ENCODE results near the gene SLC22A4. TPM values are rescaled to one million over a fixed set of nuclear protein-coding genes. Genes with fewer than 3 reads are reported as not detected.

Gene SLC22A4
- total and polyA plus RNA-seq, 4 donors: 0.25 to 42.2 (median 0.47) TPM

DNA sequence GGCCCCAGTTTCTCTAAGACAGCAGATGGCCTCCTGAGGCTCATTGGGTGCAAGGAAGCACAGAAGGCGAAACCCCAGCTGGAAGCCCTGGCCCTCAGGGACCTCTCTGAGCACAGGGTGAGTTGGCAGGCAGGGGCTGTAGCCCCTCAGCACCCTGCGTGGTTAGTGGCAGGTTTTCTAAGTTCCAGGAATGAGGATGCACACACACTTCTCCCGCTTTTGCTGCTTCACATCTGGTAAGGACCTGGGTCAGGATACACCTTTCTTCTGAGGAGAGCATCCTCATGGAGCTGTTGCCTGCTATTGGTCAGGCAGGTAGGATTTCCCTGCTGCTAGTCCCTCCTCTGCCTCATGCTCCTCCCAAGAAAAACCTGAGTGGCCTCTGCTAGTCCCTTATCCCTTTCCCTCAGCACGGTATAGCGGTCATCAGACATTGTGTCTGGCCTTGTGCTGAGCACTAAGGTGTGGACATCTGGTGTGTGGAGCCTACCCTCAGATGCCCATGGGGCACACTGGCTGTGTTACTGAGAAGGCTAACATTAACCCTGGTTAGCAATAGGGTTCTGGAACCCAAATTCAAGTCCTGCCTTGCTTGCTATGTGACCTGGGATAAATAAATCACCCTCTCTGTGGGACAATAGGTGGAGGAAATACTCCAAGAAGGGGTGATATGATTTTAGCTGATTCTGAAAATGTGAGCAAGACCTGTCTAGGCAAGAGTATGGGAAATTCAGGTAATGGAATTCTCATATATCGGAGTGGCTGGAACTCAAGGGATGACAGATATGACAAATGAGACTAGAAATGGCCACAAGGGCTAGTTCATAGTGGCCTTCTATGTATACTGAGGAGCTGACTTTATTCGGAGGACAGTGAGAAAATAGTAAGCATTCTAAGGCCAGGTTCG lies 1.6 kb downstream of the SLC22A4 start:
- peak overlapping the region; percentile 10 to 23 for H3K27ac ChIP-seq (ENCODE audit: low read depth in 1 of 2, low read length in 2 of 2)
- no peak overlapping the region for H3K9ac ChIP-seq (ENCODE audit: low read depth in 1 of 2, low read length in 2 of 2)
- WGBS: 92% methylated on average over 8 of the region's 8 CpGs

More for the DNA sequence above, 1.6 kb downstream of the SLC22A4 start:
- peak; percentile 51 for DNase-seq (ENCODE audit: low spot score)
- no peaks in the 10 kb centered on the region for H3K9me3 ChIP-seq (ENCODE audit: control insufficient read depth in 4 of 4, low read length in 3 of 4)
- H3K4me1 ChIP-seq (ENCODE audit: control insufficient read depth in 4 of 4, insufficient read depth in 4 of 4, low read length in 3 of 4): peaks cover 6 to 21% (median 14%) of the 10 kb centered on the region in 4 donors
- no peaks in the 10 kb centered on the region for H3K36me3 ChIP-seq (ENCODE audit: control insufficient read depth in 4 of 4, insufficient read depth in 3 of 4, low read depth in 1 of 4, low read length in 3 of 4)
- H3K27me3 ChIP-seq (ENCODE audit: control insufficient read depth in 4 of 4, insufficient read depth in 4 of 4, low read length in 3 of 4): no peaks in the 10 kb centered on the region
- TF ChIP-seq NR2F2 (IDR thresholded peaks at IDR 0.05) (no peak), RAD21 (IDR thresholded peaks at IDR 0.05) (no peak), HNF4G (IDR thresholded peaks at IDR 0.05) (no peak), RXRA (IDR thresholded peaks at IDR 0.05) (no peak), FOXA2 (IDR thresholded peaks at IDR 0.05) (no peak), SP1 (IDR thresholded peaks at IDR 0.05) (no peak), YY1 (IDR thresholded peaks at IDR 0.05) (no peak), TAF1 (conservative IDR thresholded peaks at IDR 0.05) (no peak), JUND (IDR thresholded peaks at IDR 0.05) (no peak), FOXA1 (IDR thresholded peaks at IDR 0.05) (no peak), GABPA (IDR thresholded peaks at IDR 0.05 in 1 of 2, conservative IDR thresholded peaks at IDR 0.05 in 1 of 2) (no peak), EGR1 (IDR thresholded peaks at IDR 0.05; ENCODE audit: low read depth in 2 of 2) (no peak), HNF4A (conservative IDR thresholded peaks at IDR 0.05) (no peak)
- TF ChIP-seq, protein P1, sequence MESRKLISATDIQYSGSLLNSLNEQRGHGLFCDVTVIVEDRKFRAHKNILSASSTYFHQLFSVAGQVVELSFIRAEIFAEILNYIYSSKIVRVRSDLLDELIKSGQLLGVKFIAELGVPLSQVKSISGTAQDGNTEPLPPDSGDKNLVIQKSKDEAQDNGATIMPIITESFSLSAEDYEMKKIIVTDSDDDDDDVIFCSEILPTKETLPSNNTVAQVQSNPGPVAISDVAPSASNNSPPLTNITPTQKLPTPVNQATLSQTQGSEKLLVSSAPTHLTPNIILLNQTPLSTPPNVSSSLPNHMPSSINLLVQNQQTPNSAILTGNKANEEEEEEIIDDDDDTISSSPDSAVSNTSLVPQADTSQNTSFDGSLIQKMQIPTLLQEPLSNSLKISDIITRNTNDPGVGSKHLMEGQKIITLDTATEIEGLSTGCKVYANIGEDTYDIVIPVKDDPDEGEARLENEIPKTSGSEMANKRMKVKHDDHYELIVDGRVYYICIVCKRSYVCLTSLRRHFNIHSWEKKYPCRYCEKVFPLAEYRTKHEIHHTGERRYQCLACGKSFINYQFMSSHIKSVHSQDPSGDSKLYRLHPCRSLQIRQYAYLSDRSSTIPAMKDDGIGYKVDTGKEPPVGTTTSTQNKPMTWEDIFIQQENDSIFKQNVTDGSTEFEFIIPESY (IDR thresholded peaks at IDR 0.05): no peak
- TF ChIP-seq, protein P2, sequence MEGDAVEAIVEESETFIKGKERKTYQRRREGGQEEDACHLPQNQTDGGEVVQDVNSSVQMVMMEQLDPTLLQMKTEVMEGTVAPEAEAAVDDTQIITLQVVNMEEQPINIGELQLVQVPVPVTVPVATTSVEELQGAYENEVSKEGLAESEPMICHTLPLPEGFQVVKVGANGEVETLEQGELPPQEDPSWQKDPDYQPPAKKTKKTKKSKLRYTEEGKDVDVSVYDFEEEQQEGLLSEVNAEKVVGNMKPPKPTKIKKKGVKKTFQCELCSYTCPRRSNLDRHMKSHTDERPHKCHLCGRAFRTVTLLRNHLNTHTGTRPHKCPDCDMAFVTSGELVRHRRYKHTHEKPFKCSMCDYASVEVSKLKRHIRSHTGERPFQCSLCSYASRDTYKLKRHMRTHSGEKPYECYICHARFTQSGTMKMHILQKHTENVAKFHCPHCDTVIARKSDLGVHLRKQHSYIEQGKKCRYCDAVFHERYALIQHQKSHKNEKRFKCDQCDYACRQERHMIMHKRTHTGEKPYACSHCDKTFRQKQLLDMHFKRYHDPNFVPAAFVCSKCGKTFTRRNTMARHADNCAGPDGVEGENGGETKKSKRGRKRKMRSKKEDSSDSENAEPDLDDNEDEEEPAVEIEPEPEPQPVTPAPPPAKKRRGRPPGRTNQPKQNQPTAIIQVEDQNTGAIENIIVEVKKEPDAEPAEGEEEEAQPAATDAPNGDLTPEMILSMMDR (IDR thresholded peaks at IDR 0.05; ENCODE audit: low read depth, low read length, missing input control): no peak
- TF ChIP-seq, protein P3, sequence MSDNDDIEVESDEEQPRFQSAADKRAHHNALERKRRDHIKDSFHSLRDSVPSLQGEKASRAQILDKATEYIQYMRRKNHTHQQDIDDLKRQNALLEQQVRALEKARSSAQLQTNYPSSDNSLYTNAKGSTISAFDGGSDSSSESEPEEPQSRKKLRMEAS (IDR thresholded peaks at IDR 0.05): no peak
- TF ChIP-seq, protein P4, sequence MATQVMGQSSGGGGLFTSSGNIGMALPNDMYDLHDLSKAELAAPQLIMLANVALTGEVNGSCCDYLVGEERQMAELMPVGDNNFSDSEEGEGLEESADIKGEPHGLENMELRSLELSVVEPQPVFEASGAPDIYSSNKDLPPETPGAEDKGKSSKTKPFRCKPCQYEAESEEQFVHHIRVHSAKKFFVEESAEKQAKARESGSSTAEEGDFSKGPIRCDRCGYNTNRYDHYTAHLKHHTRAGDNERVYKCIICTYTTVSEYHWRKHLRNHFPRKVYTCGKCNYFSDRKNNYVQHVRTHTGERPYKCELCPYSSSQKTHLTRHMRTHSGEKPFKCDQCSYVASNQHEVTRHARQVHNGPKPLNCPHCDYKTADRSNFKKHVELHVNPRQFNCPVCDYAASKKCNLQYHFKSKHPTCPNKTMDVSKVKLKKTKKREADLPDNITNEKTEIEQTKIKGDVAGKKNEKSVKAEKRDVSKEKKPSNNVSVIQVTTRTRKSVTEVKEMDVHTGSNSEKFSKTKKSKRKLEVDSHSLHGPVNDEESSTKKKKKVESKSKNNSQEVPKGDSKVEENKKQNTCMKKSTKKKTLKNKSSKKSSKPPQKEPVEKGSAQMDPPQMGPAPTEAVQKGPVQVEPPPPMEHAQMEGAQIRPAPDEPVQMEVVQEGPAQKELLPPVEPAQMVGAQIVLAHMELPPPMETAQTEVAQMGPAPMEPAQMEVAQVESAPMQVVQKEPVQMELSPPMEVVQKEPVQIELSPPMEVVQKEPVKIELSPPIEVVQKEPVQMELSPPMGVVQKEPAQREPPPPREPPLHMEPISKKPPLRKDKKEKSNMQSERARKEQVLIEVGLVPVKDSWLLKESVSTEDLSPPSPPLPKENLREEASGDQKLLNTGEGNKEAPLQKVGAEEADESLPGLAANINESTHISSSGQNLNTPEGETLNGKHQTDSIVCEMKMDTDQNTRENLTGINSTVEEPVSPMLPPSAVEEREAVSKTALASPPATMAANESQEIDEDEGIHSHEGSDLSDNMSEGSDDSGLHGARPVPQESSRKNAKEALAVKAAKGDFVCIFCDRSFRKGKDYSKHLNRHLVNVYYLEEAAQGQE (IDR thresholded peaks at IDR 0.05): no peak
- TF ChIP-seq, protein P5, sequence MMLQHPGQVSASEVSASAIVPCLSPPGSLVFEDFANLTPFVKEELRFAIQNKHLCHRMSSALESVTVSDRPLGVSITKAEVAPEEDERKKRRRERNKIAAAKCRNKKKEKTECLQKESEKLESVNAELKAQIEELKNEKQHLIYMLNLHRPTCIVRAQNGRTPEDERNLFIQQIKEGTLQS (IDR thresholded peaks at IDR 0.05): no peak
- peak overlapping the region in 1 of 3 donors; percentile 5 for H3K4me3 ChIP-seq (ENCODE audit: low read depth in 1 of 3, low read length in 3 of 3)
